ENCODE results near the gene GALNT3. TPM values are rescaled to one million over a fixed set of nuclear protein-coding genes. Genes with fewer than 3 reads are reported as not detected.

GALNT3 gene
- total RNA-seq, 4 donors from 2014 or later = 0.20 to 1.7 (median 0.56) TPM; not detected in 1

- TF ChIP-seq, protein P1, sequence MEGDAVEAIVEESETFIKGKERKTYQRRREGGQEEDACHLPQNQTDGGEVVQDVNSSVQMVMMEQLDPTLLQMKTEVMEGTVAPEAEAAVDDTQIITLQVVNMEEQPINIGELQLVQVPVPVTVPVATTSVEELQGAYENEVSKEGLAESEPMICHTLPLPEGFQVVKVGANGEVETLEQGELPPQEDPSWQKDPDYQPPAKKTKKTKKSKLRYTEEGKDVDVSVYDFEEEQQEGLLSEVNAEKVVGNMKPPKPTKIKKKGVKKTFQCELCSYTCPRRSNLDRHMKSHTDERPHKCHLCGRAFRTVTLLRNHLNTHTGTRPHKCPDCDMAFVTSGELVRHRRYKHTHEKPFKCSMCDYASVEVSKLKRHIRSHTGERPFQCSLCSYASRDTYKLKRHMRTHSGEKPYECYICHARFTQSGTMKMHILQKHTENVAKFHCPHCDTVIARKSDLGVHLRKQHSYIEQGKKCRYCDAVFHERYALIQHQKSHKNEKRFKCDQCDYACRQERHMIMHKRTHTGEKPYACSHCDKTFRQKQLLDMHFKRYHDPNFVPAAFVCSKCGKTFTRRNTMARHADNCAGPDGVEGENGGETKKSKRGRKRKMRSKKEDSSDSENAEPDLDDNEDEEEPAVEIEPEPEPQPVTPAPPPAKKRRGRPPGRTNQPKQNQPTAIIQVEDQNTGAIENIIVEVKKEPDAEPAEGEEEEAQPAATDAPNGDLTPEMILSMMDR (IDR thresholded peaks at IDR 0.05 in 4 of 5, conservative IDR thresholded peaks at IDR 0.05 in 1 of 5) = no peak
- no peak for TF ChIP-seq POLR2A (IDR thresholded peaks at IDR 0.05)
- ATAC-seq (no peak), DNase-seq (no peak)
- Histone ChIP-seq H3K36me3 (no peaks in the 10 kb centered on the region), H3K27me3 (no peaks in the 10 kb centered on the region), H3K27ac (no peak overlapping the region), H3K4me1 (no peaks in the 10 kb centered on the region), H3K4me3 (no peak overlapping the region), H3K9me3 (no peaks in the 10 kb centered on the region)
- intact Hi-C loops (cut with DNase I; ENCODE audit: low total_unique reads) = no loop called here
- in situ Hi-C loops (cut with MboI; ENCODE audit: low sequenced_read_pairs in 4 of 4) = no loop called here
Observed at GRCh38 chr2:165746501-165746900, 47.5 kb downstream of the GALNT3 start.

DNA sequence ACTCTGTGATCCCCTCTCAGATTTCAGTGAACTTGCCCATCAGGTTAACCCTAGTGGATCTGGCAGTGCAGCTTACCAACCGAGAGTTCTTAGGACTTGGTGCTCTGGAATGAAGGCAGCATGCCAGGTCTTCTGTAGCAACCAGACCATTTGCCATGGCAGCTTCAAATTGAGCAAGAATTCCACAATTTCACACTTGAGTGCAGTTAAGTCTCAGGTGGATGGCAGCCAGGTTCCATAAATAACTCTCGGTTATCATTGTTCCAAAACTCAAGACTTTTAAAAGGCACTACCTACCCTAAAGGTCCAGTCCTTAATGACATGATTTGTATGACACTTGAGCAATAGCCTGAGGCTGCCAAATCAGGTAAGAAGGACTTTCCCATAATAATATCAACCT is 48.1 kb downstream of the GALNT3 start:
- H3K4me1 ChIP-seq = no peaks in the 10 kb centered on the region
- TF ChIP-seq, protein P1 (IDR thresholded peaks at IDR 0.05 in 4 of 5, conservative IDR thresholded peaks at IDR 0.05 in 1 of 5) = no peak
- TF ChIP-seq POLR2A (IDR thresholded peaks at IDR 0.05) = no peak
- H3K9me3 ChIP-seq = no peaks in the 10 kb centered on the region
- no peaks in the 10 kb centered on the region for H3K27me3 ChIP-seq
- no peaks in the 10 kb centered on the region for H3K36me3 ChIP-seq
- DNase-seq (no peak), ATAC-seq (no peak)
- in situ Hi-C loops (cut with MboI; ENCODE audit: low sequenced_read_pairs in 4 of 4) = no loop called here
- intact Hi-C loops (cut with DNase I; ENCODE audit: low total_unique reads) = no loop called here
- H3K27ac ChIP-seq = no peak overlapping the region
- no peak overlapping the region for H3K4me3 ChIP-seq

DNA sequence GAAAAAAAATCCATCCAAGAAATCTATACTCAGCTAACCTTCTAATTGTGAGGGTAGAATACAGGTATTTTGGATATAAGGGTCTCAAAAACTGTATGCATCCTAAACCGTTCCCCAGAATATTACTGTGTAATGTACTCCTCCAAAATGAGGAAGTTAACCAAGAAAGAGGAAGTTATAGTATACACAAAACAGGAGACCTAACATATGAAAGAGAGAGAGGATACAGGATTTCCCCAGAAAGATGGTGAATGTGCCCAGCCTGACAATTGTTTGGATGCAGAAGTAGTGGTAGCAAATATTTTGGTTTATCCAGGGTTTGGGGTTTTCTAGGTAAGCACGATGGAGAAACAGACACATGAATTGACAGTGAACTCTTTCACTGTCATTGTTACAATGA is 50.6 kb downstream of the GALNT3 start:
- no peak for TF ChIP-seq POLR2A (IDR thresholded peaks at IDR 0.05)
- TF ChIP-seq, protein P1 (IDR thresholded peaks at IDR 0.05 in 4 of 5, conservative IDR thresholded peaks at IDR 0.05 in 1 of 5) = no peak
- in situ Hi-C loops (cut with MboI; ENCODE audit: low sequenced_read_pairs in 4 of 4) = no loop called here

DNA sequence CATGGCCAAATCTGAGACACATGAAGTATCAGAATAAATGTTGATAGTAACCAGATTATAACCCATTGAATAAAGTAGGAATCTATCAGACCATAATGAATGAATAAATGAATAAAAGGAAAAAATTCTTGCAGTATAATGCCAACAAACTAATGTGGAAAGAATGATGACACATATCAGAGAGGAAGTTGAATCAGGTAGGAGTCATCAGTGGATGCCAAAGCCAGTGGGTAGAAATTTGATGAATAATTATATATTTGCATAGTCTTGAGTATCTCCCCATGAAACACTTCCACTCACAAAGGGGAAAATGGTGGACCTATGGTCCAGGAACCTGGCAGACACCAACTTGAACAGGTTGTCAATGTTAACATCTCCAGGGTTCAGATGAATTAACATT is 68.6 kb downstream of the GALNT3 start:
- Histone ChIP-seq H3K27ac (no peak overlapping the region), H3K4me1 (no peaks in the 10 kb centered on the region), H3K9me3 (no peaks in the 10 kb centered on the region), H3K36me3 (no peaks in the 10 kb centered on the region), H3K4me3 (no peak overlapping the region), H3K27me3 (no peaks in the 10 kb centered on the region)
- in situ Hi-C loops (cut with MboI; ENCODE audit: low sequenced_read_pairs in 4 of 4) = no loop called here
- TF ChIP-seq, protein P1 (IDR thresholded peaks at IDR 0.05 in 4 of 5, conservative IDR thresholded peaks at IDR 0.05 in 1 of 5) = no peak
- DNase-seq (no peak), ATAC-seq (no peak)
- intact Hi-C loops (cut with DNase I; ENCODE audit: low total_unique reads) = no loop called here

More for the DNA sequence above, 50.6 kb downstream of the GALNT3 start:
- Histone ChIP-seq H3K27me3 (no peaks in the 10 kb centered on the region), H3K4me3 (no peak overlapping the region), H3K27ac (no peak overlapping the region), H3K9me3 (no peaks in the 10 kb centered on the region), H3K36me3 (no peaks in the 10 kb centered on the region), H3K4me1 (no peaks in the 10 kb centered on the region)
- no peak for DNase-seq
- no peak for ATAC-seq
- intact Hi-C loops (cut with DNase I; ENCODE audit: low total_unique reads) = no loop called here

- intact Hi-C loops (cut with DNase I; ENCODE audit: low total_unique reads) = no loop called here
- no peak overlapping the region for H3K27ac ChIP-seq
- H3K36me3 ChIP-seq = no peaks in the 10 kb centered on the region
- no peak overlapping the region for H3K4me3 ChIP-seq
- no peak for TF ChIP-seq POLR2A (IDR thresholded peaks at IDR 0.05)
- TF ChIP-seq, protein P1 (IDR thresholded peaks at IDR 0.05 in 4 of 5, conservative IDR thresholded peaks at IDR 0.05 in 1 of 5) = no peak
- no peaks in the 10 kb centered on the region for H3K27me3 ChIP-seq
- no peaks in the 10 kb centered on the region for H3K4me1 ChIP-seq
- ATAC-seq = no peak
- no peaks in the 10 kb centered on the region for H3K9me3 ChIP-seq
- in situ Hi-C loops (cut with MboI; ENCODE audit: low sequenced_read_pairs in 4 of 4) = no loop called here
- DNase-seq = no peak
Observed at GRCh38 chr2:165720511-165720910, 73.5 kb downstream of the GALNT3 start.
